BJ (cell line): ENCODE results near the gene CAB39L. TPM values are rescaled to one million over a fixed set of nuclear protein-coding genes. Genes with fewer than 3 reads are reported as not detected.

Source experiments
- CTCF ChIA-PET: fragments of 350-600 bp; formaldehyde crosslinking; extraction: SDS; loops from one replicate; lab custom pipeline; 2021; ENCODE audit warnings: antibody characterized with exemption, inconsistent platforms; lab: Yijun Ruan, JAX
- POLR2A ChIA-PET: fragments of 300-600 bp; sonication (Branson Sonifier 250); formaldehyde crosslinking; extraction: SDS; loops from one replicate; lab custom pipeline; 2021; ENCODE audit warnings: antibody characterized with exemption; lab: Charles Lee
- DNase-seq: peaks from one replicate; pipeline ENCODE4 v3.0.0-alpha.2; 2011; ENCODE audit warnings: low read depth
- H3K27me3 ChIP-seq: 2 replicates; pipeline ENCODE4 v1.6.0; 2011; ENCODE audit warnings: low read length; ENCODE audit not compliant: control insufficient read depth, insufficient read depth
- H3K36me3 ChIP-seq: 2 replicates; pipeline ENCODE4 v1.5.1; 2011; ENCODE audit warnings: low read length; ENCODE audit not compliant: control insufficient read depth, insufficient read depth
- H3K4me3 ChIP-seq: 2 replicates; pipeline ENCODE4 v1.5.1; 2011; ENCODE audit warnings: low read depth, mild to moderate bottlenecking, control low read depth, low read length
- CTCF ChIP-seq: IDR thresholded peaks from 2 replicates; pipeline ENCODE4 v1.5.1; 2011; ENCODE audit warnings: low read depth, mild to moderate bottlenecking, control low read depth, inconsistent platforms, low read length, moderate library complexity; ENCODE audit not compliant: insufficient read depth
- polyA plus RNA-seq: library from polyadenylated mRNA; depleted of rRNA; stranded (reverse); fragments of >200 nt; gene quantifications from 2 replicates; pipeline ENCODE4 v1.2.3, GENCODE V29; 2011

CAB39L gene
- polyA plus RNA-seq, 1 experiment: 6.5 TPM

- Histone ChIP-seq H3K4me3 (no peak overlapping the region), H3K27me3 (no peaks in the 10 kb centered on the region), H3K36me3 (no peaks in the 10 kb centered on the region)
- POLR2A ChIA-PET: interaction anchor here (0.6 kb wide), 1 partner anchor 29 kb away, joined by 4 read pairs; no protein-coding TSS in a partner anchor
- no peak for DNase-seq
- TF ChIP-seq CTCF: no peak
- CTCF ChIA-PET: interaction anchor here (1.1 kb wide), 1 partner anchor 8 kb away, joined by 4 read pairs; no protein-coding TSS in a partner anchor
Measured at GRCh38 chr13:49354719-49355118, 89.1 kb downstream of the CAB39L start.

GRCh38 chr13:49353908-49354307 lies 90.0 kb downstream of the CAB39L start:
- TF ChIP-seq CTCF: no peak
- ChIA-PET POLR2A (no interaction called here), CTCF (no interaction called here)
- Histone ChIP-seq H3K36me3 (no peaks in the 10 kb centered on the region), H3K4me3 (no peak overlapping the region), H3K27me3 (no peaks in the 10 kb centered on the region)
- DNase-seq: peak; percentile 32

GRCh38 chr13:49351871-49352270 lies 92.0 kb downstream of the CAB39L start:
- Histone ChIP-seq H3K27me3 (no peaks in the 10 kb centered on the region), H3K36me3 (no peaks in the 10 kb centered on the region), H3K4me3 (no peak overlapping the region)
- no peak for TF ChIP-seq CTCF
- ChIA-PET POLR2A (no interaction called here), CTCF (no interaction called here)
- no peak for DNase-seq

GRCh38 chr13:49348751-49349150 lies 95.1 kb downstream of the CAB39L start:
- no peaks in the 10 kb centered on the region for H3K36me3 ChIP-seq
- DNase-seq: no peak
- ChIA-PET CTCF (no interaction called here), POLR2A (no interaction called here)
- H3K27me3 ChIP-seq: no peaks in the 10 kb centered on the region
- H3K4me3 ChIP-seq: no peak overlapping the region
- no peak for TF ChIP-seq CTCF

- CTCF ChIA-PET: interaction anchor here (0.5 kb wide), 1 partner anchor 1347 kb away, joined by 3 read pairs; no protein-coding TSS in a partner anchor
Measured at GRCh38 chr13:49347650-49348385, 96.0 kb downstream of the CAB39L start.

More at GRCh38 chr13:49347650-49348385, 96.0 kb downstream of the CAB39L start:
- DNase-seq: no peak
- no peak overlapping the region for H3K4me3 ChIP-seq
- H3K27me3 ChIP-seq: no peaks in the 10 kb centered on the region
- no peaks in the 10 kb centered on the region for H3K36me3 ChIP-seq
- TF ChIP-seq CTCF: no peak
- POLR2A ChIA-PET: no interaction called here
